H1 (cell line): Measurements from ENCODE around the gene LMAN2. TPM values are rescaled to one million over a fixed set of nuclear protein-coding genes. Genes with fewer than 3 reads are reported as not detected.

Experiments used
- CTCF ChIA-PET: fragments of 300-600 bp; sonication (Branson Sonifier 250); formaldehyde crosslinking; loops from one replicate; lab custom pipeline; 2021; ENCODE audit not compliant: partially characterized antibody; lab: Charles Lee
- POLR2A ChIA-PET: fragments of 300-600 bp; sonication (Branson Sonifier 250); formaldehyde crosslinking; loops from one replicate; lab custom pipeline; 2021; ENCODE audit warnings: inconsistent platforms; ENCODE audit not compliant: partially characterized antibody; lab: Charles Lee
- DNase-seq, 2 experiments: peaks; one replicate each; pipeline versions ENCODE4 v3.0.0 to v3.0.0-alpha.2; 2010 to 2022; ENCODE audit warnings: low spot score in 2 of 2, low read depth in 1 of 2, mixed read lengths in 1 of 2
- FAIRE-seq: peaks from 2 replicates; lab custom pipeline; 2011; peaks lifted over from hg19 to GRCh38; lab: Jason Lieb, UNC
- H2AFZ ChIP-seq: 2 replicates; pipeline ENCODE4 v1.8.1; 2012; ENCODE audit warnings: low read length, inconsistent platforms
- H2AK5ac ChIP-seq: 2 replicates; pipeline ENCODE4 v1.6.1; 2013; ENCODE audit warnings: low read depth, low read length
- H2BK120ac ChIP-seq: replicated peaks from 2 replicates; pipeline ENCODE3; 2013; ENCODE audit warnings: low read depth, low read length, inconsistent platforms
- H2BK12ac ChIP-seq: 2 replicates; pipeline ENCODE4 v1.6.1; 2013; ENCODE audit warnings: low read depth, low read length
- H2BK15ac ChIP-seq: 2 replicates; pipeline ENCODE4 v1.6.1; 2013; ENCODE audit warnings: low read length
- H2BK20ac ChIP-seq: 2 replicates; pipeline ENCODE4 v1.6.1; 2013; ENCODE audit warnings: low read length
- H2BK5ac ChIP-seq: 2 replicates; pipeline ENCODE4 v1.6.1; 2013; ENCODE audit warnings: low read depth, low read length
- H3K14ac ChIP-seq: 2 replicates; pipeline ENCODE4 v1.6.1; 2013; ENCODE audit warnings: inconsistent platforms; ENCODE audit not compliant: insufficient read length
- H3K18ac ChIP-seq: 2 replicates; pipeline ENCODE4 v1.6.1; 2013; ENCODE audit warnings: low read length; ENCODE audit errors: extremely low read depth
- H3K23ac ChIP-seq: 2 replicates; pipeline ENCODE4 v1.6.1; 2013; ENCODE audit warnings: inconsistent platforms; ENCODE audit not compliant: insufficient read length
- H3K23me2 ChIP-seq: 2 replicates; pipeline ENCODE4 v1.6.1; 2013; ENCODE audit warnings: low read depth, low read length
- H3K27ac ChIP-seq: 2 replicates; pipeline ENCODE4 v1.6.1; 2011; ENCODE audit warnings: low read depth, low read length, inconsistent platforms
- H3K27me3 ChIP-seq, 4 experiments: replicated peaks in 1 of 4; 1 replicate in 1 of 4; 2 replicates in 3 of 4; pipeline versions ENCODE4 v1.6.1 to v1.8.1; 2011 to 2013; ENCODE audit warnings: low read length in 3 of 4, mild to moderate bottlenecking in 3 of 4, inconsistent platforms in 2 of 4, mixed read lengths in 2 of 4, moderate library complexity in 1 of 4; ENCODE audit not compliant: control insufficient read depth in 3 of 4, insufficient read depth in 3 of 4; ENCODE audit errors: extremely low read depth in 1 of 4
- H3K36me3 ChIP-seq, 4 experiments: 2 replicates each; pipeline versions ENCODE4 v1.6.1 to v1.8.1; 2011 to 2013; ENCODE audit warnings: mild to moderate bottlenecking in 4 of 4, low read length in 3 of 4, moderate library complexity in 2 of 4, control low read depth in 1 of 4, inconsistent platforms in 1 of 4; ENCODE audit not compliant: insufficient read depth in 4 of 4, control insufficient read depth in 2 of 4
- H3K4ac ChIP-seq: replicated peaks from 2 replicates; pipeline ENCODE3; 2013; ENCODE audit warnings: low read length, low read depth, mixed read lengths, inconsistent platforms; ENCODE audit not compliant: insufficient read length
- H3K4me1 ChIP-seq, 4 experiments: replicated peaks in 1 of 4; 1 replicate in 1 of 4; 2 replicates in 3 of 4; pipeline versions ENCODE4 v1.6.1 to v1.8.1; 2011 to 2013; ENCODE audit warnings: low read length in 3 of 4, inconsistent platforms in 2 of 4, mixed read lengths in 1 of 4; ENCODE audit not compliant: insufficient read depth in 4 of 4, control insufficient read depth in 3 of 4
- H3K4me2 ChIP-seq, 2 experiments: 2 replicates each; pipeline versions ENCODE4 v1.6.1 to v1.8.1; 2011 to 2013; ENCODE audit warnings: low read depth in 2 of 2, low read length in 2 of 2, control low read depth in 1 of 2, inconsistent platforms in 1 of 2, mild to moderate bottlenecking in 1 of 2; ENCODE audit not compliant: insufficient read depth in 1 of 2
- H3K4me3 ChIP-seq, 4 experiments: fragments of 200-600, 300-600 bp in 1 of 4; sonication (generic), shearing (Covaris generic), sonication (Bioruptor Twin) in 1 of 4; 2 replicates each; pipeline versions ENCODE4 v1.5.1 to v1.8.1; 2011 to 2016; ENCODE audit warnings: low read length in 4 of 4, low read depth in 3 of 4, control low read depth in 2 of 4, inconsistent platforms in 2 of 4, mild to moderate bottlenecking in 2 of 4, mixed read lengths in 1 of 4, moderate library complexity in 1 of 4; ENCODE audit not compliant: insufficient read depth in 2 of 4; ENCODE audit errors: extremely low read depth in 1 of 4
- H3K56ac ChIP-seq: replicated peaks from 2 replicates; pipeline ENCODE3; 2013; ENCODE audit warnings: low read depth, mild to moderate bottlenecking, mixed read lengths, low read length, inconsistent platforms; ENCODE audit not compliant: insufficient read length
- H3K79me1 ChIP-seq: 2 replicates; pipeline ENCODE4 v1.6.1; 2013; ENCODE audit warnings: low read depth, low read length, control low read depth
- H3K79me2 ChIP-seq, 2 experiments: 2 replicates each; pipeline versions ENCODE4 v1.6.1 to v1.8.1; 2012 to 2013; ENCODE audit warnings: low read length in 2 of 2, mild to moderate bottlenecking in 2 of 2, inconsistent platforms in 1 of 2; ENCODE audit not compliant: insufficient read depth in 2 of 2, control insufficient read depth in 1 of 2
- H3K9ac ChIP-seq, 4 experiments: replicated peaks in 1 of 4; 1 replicate in 1 of 4; 2 replicates in 3 of 4; pipeline versions ENCODE4 v1.6.1 to v1.8.1; 2011 to 2013; ENCODE audit warnings: low read depth in 3 of 4, low read length in 3 of 4, control low read depth in 2 of 4, mild to moderate bottlenecking in 2 of 4, moderate library complexity in 2 of 4, inconsistent platforms in 1 of 4; ENCODE audit errors: extremely low read depth in 1 of 4
- H3K9me3 ChIP-seq, 2 experiments: 2 replicates each; pipeline versions ENCODE4 v1.6.1 to v1.8.1; 2012 to 2013; ENCODE audit warnings: mild to moderate bottlenecking in 2 of 2, moderate library complexity in 2 of 2, control low read depth in 1 of 2, inconsistent platforms in 1 of 2, low read depth in 1 of 2, low read length in 1 of 2, mixed read lengths in 1 of 2; ENCODE audit not compliant: insufficient read depth in 2 of 2
- H4K20me1 ChIP-seq, 2 experiments: replicated peaks in 1 of 2; 2 replicates each; pipeline versions ENCODE3 to v1.8.1; 2011 to 2013; ENCODE audit warnings: inconsistent platforms in 2 of 2, low read length in 2 of 2, mild to moderate bottlenecking in 1 of 2; ENCODE audit not compliant: insufficient read depth in 2 of 2, control insufficient read depth in 1 of 2
- H4K5ac ChIP-seq: 2 replicates; pipeline ENCODE4 v1.6.1; 2013; ENCODE audit warnings: low read length, low read depth, mixed read lengths, inconsistent platforms; ENCODE audit not compliant: insufficient read length
- H4K8ac ChIP-seq: 2 replicates; pipeline ENCODE4 v1.8.0; 2013; ENCODE audit warnings: mild to moderate bottlenecking, moderate library complexity, low read length, inconsistent platforms; ENCODE audit not compliant: insufficient read depth; ENCODE audit errors: extremely low read depth
- H4K91ac ChIP-seq: replicated peaks from 2 replicates; pipeline ENCODE3; 2013; ENCODE audit warnings: low read length, mixed read lengths, inconsistent platforms; ENCODE audit not compliant: insufficient read length
- CEBPB ChIP-seq: IDR thresholded peaks from 2 replicates; pipeline ENCODE4 v1.6.1; 2012; ENCODE audit warnings: low read depth, low read length
- CHD2 ChIP-seq: IDR thresholded peaks from 2 replicates; pipeline ENCODE4 v1.6.1; 2012; ENCODE audit warnings: low read length, improper control_type of control experiment
- JUN ChIP-seq: IDR thresholded peaks from 2 replicates; pipeline ENCODE4 v1.6.1; 2011; ENCODE audit warnings: low read depth, mild to moderate bottlenecking, improper control_type of control experiment, low read length
- NANOG ChIP-seq: IDR thresholded peaks from 2 replicates; pipeline ENCODE4 v1.6.1; 2011; ENCODE audit warnings: low read length, low read depth, mild to moderate bottlenecking, inconsistent platforms; ENCODE audit not compliant: insufficient read depth, poor library complexity, severe bottlenecking
- RAD21 ChIP-seq, 2 experiments: IDR thresholded peaks in 1 of 2; conservative IDR thresholded peaks in 1 of 2; 2 replicates each; pipeline ENCODE4 v1.6.1; 2011; ENCODE audit warnings: low read depth in 2 of 2, low read length in 2 of 2, improper control_type of control experiment in 1 of 2, inconsistent platforms in 1 of 2, mild to moderate bottlenecking in 1 of 2, moderate library complexity in 1 of 2
- SIX5 ChIP-seq: IDR thresholded peaks from 2 replicates; pipeline ENCODE4 v1.6.1; 2011; ENCODE audit warnings: mild to moderate bottlenecking, low read depth, low read length
- TAF1 ChIP-seq: IDR thresholded peaks from 2 replicates; pipeline ENCODE4 v1.6.1; 2011; ENCODE audit warnings: mild to moderate bottlenecking, low read depth, low read length
- YY1 ChIP-seq: IDR thresholded peaks from 2 replicates; pipeline ENCODE4 v1.6.1; 2011; ENCODE audit warnings: low read depth, mild to moderate bottlenecking, low read length
- WGBS, 2 experiments: shearing (Covaris generic) in 1 of 2; methylation state at CpG; one replicate each; pipeline versions ENCODE4 v1.1.6 to v1.1.7; 2013 to 2015; ENCODE audit warnings: low lambda C conversion rate in 2 of 2, mixed read lengths in 2 of 2, inconsistent platforms in 1 of 2, low coverage in 1 of 2, missing lambda C conversion rate in 1 of 2; ENCODE audit not compliant: insufficient replicate concordance in 2 of 2, insufficient coverage in 1 of 2, insufficient read length in 1 of 2; ENCODE audit errors: extremely low coverage in 1 of 2, missing lambda C conversion rate in 1 of 2; 5-methylcytosine and 5-hydroxymethylcytosine counted together
- polyA plus RNA-seq, 7 experiments: library from polyadenylated mRNA; depleted of rRNA in 3 of 7; stranded (reverse) in 5 of 7; unstranded in 2 of 7; fragments of >200 nt in 5 of 7; fragments of 200-250 nt in 2 of 7; gene quantifications; 1 replicate in 5 of 7; 2 replicates in 1 of 7; 4 replicates in 1 of 7; pipeline versions ENCODE4 v1.2.1 to v1.2.3, GENCODE V29; 2011 to 2013; ENCODE audit warnings: missing spikeins in 2 of 7, mixed read lengths in 2 of 7
- total RNA-seq: library from RNA; stranded (reverse); fragmentation: NEBNext Ultra II Directional; extraction: Animal tissue kit (Norgen Biotek cat#: 25700); gene quantifications from 2 replicates; pipeline ENCODE4 v1.2.1, GENCODE V29; 2021
- TF ChIP-seq, protein P1 (sequence below): IDR thresholded peaks from 2 replicates; pipeline ENCODE4 v1.6.1; 2011; ENCODE audit warnings: low read length, improper control_type of control experiment

LMAN2 gene
- total and polyA plus RNA-seq, 2 of the 8 experiments (the other 6 are each of a cell fraction or from before 2014, with no cell fraction given) = 116 to 225 TPM

DNA sequence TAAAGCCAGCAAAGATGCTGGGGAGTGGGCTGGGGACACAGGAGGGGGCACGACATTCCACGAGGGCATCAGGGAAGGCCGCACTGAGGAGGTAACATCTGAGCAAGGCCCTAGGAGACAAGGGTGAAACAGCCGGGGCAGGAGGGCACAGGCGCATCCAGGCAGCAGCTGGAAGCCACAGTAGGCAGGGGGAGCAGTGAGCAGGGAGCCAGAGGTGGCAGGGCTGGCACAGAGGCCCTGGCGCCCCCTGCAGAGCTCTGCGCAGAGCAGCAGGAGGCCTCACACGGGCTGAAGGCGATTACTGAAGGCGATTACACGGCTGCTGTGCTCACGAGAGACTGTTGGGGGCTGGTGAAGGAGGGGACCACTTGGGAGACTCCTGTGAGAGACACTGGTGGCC, 15.4 kb downstream of the LMAN2 start:
- Histone ChIP-seq H2BK12ac (no peak overlapping the region), H3K23me2 (no peaks in the 10 kb centered on the region), H3K36me3 (peaks cover 22 to 33% (median 32%) of the 10 kb centered on the region in 4 experiments), H2BK20ac (no peak overlapping the region), H3K56ac (no peak overlapping the region), H3K4me1 (peaks cover 0 to 5% (median 3%) of the 10 kb centered on the region in 4 experiments; a peak in 4 of 7 replicates), H2AK5ac (no peak overlapping the region), H3K4me2 (no peak overlapping the region; a peak in 1 of 4 replicates), H3K27ac (peak overlapping the region; percentile 64; the same call in 1 of the 2 replicates), H4K20me1 (peaks cover 0 to 17% of the 10 kb centered on the region in 2 experiments), H4K91ac (no peak overlapping the region), H3K23ac (no peak overlapping the region), H3K4me3 (no peak overlapping the region), H4K8ac (no peak overlapping the region), H3K18ac (no peak overlapping the region), H3K79me2 (peaks cover 3 to 8% of the 10 kb centered on the region in 2 experiments; a peak in 2 of 4 replicates), H3K14ac (no peak overlapping the region), H3K9me3 (no peaks in the 10 kb centered on the region), H3K79me1 (peaks cover 9% of the 10 kb centered on the region), H3K4ac (no peak overlapping the region), H2BK5ac (peak overlapping the region; percentile 60; the same call in 1 of the 2 replicates), H2BK15ac (no peak overlapping the region), H4K5ac (no peak overlapping the region), H2BK120ac (no peak overlapping the region), H3K27me3 (no peaks in the 10 kb centered on the region), H3K9ac (no peak overlapping the region), H2AFZ (no peak overlapping the region)
- POLR2A ChIA-PET = interaction anchor here (0.6 to 2.0 kb wide), 8 partner anchors 9 to 1284 kb away, joined by 3 to 7 read pairs (median 4); partner anchors contain the start of gene LMAN2
- CTCF ChIA-PET = interaction anchor here (0.9 to 10.3 kb wide), 14 partner anchors 8 to 103 kb away, joined by 3 to 100 read pairs (median 4); partner anchors contain the start of genes LMAN2 and RGS14
- DNase-seq = no peak
- 84% methylated on average over 12 of the region's 12 CpGs; no CpG with 5 or more reads in 1 of the 2 experiments for WGBS, 2 experiments
- no peak for FAIRE-seq
- TF ChIP-seq SIX5 (no peak), CHD2 (no peak), CEBPB (no peak), RAD21 (IDR thresholded peaks at IDR 0.05 in 1 of 2, conservative IDR thresholded peaks at IDR 0.05 in 1 of 2; ENCODE audit: low read depth in 2 of 2, low read length in 2 of 2) (peak; percentile 13 to 27; a peak in 1 of 4 replicates), NANOG (no peak), TAF1 (no peak), YY1 (no peak), JUN (no peak)
- TF ChIP-seq, protein P1, sequence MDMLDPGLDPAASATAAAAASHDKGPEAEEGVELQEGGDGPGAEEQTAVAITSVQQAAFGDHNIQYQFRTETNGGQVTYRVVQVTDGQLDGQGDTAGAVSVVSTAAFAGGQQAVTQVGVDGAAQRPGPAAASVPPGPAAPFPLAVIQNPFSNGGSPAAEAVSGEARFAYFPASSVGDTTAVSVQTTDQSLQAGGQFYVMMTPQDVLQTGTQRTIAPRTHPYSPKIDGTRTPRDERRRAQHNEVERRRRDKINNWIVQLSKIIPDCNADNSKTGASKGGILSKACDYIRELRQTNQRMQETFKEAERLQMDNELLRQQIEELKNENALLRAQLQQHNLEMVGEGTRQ = no peak
